Measurements from ENCODE around the gene PTPRM. TPM values are rescaled to one million over a fixed set of nuclear protein-coding genes. Genes with fewer than 3 reads are reported as not detected.

Gene PTPRM
- total RNA-seq, 1 experiment from 2014 or later = 6.2 TPM

DNA sequence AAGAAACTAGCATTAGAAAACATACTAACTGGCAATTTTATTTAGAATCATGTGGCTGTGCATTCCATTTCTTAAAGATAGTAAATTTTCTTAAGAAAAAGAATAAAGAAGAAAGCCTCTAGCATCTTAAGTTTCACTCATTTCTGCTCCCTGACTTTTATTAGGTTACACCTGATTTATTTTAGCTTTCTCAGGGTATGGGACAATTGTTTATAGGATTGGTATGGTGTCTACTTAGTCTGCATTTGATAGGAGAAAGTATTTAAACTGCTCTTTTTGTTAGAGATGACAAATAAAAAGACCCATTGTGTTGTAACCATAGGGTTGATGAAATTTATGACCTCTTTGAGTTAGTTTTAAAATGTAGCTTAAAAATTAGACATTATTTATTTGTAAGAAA is 115.2 kb downstream of the PTPRM start:
- no peaks in the 10 kb centered on the region for H3K27me3 ChIP-seq (ENCODE audit: insufficient read depth, low read length)
- H3K23ac ChIP-seq (ENCODE audit: insufficient read length, low read depth, low read length) = no peak overlapping the region
- no peaks in the 10 kb centered on the region for H3K79me1 ChIP-seq (ENCODE audit: insufficient read depth, low read depth, low read length, poor library complexity, severe bottlenecking)
- TF ChIP-seq, protein P1, sequence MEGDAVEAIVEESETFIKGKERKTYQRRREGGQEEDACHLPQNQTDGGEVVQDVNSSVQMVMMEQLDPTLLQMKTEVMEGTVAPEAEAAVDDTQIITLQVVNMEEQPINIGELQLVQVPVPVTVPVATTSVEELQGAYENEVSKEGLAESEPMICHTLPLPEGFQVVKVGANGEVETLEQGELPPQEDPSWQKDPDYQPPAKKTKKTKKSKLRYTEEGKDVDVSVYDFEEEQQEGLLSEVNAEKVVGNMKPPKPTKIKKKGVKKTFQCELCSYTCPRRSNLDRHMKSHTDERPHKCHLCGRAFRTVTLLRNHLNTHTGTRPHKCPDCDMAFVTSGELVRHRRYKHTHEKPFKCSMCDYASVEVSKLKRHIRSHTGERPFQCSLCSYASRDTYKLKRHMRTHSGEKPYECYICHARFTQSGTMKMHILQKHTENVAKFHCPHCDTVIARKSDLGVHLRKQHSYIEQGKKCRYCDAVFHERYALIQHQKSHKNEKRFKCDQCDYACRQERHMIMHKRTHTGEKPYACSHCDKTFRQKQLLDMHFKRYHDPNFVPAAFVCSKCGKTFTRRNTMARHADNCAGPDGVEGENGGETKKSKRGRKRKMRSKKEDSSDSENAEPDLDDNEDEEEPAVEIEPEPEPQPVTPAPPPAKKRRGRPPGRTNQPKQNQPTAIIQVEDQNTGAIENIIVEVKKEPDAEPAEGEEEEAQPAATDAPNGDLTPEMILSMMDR (conservative IDR thresholded peaks at IDR 0.05) = no peak
- H3K9me3 Mint-ChIP-seq = no peaks in the 10 kb centered on the region
- H3K9ac ChIP-seq (ENCODE audit: extremely low read depth, insufficient read length, low read length) = no peak overlapping the region
- no peak overlapping the region for H4K91ac ChIP-seq (ENCODE audit: insufficient read length, low read depth, low read length)
- H2BK12ac ChIP-seq (ENCODE audit: insufficient read length, low read depth, low read length) = no peak overlapping the region
- H3K4ac ChIP-seq (ENCODE audit: low read depth, low read length) = no peak overlapping the region
- no peak overlapping the region for H2BK15ac ChIP-seq (ENCODE audit: low read depth, low read length)
- no peaks in the 10 kb centered on the region for H3K27me3 Mint-ChIP-seq (ENCODE audit: low read depth)
- no peak overlapping the region for H3T11ph ChIP-seq (ENCODE audit: low read length)
- no peak overlapping the region for H4K5ac ChIP-seq (ENCODE audit: insufficient read length, low read depth, low read length)
- H3K4me2 ChIP-seq (ENCODE audit: insufficient read depth, insufficient read length, low read length) = no peak overlapping the region
- no peak overlapping the region for H3K4me3 Mint-ChIP-seq
- DNase-seq = no peak
- H3K36me3 Mint-ChIP-seq (ENCODE audit: insufficient read depth in 1 of 3, low read depth in 3 of 3) = no peaks in the 10 kb centered on the region
- no peak overlapping the region for H2AFZ ChIP-seq (ENCODE audit: low read length)
- H3K27ac Mint-ChIP-seq = no peak overlapping the region
- peaks cover 9 to 10% of the 10 kb centered on the region in 2 experiments; a peak in 3 of 4 replicates for H3K4me1 Mint-ChIP-seq
- no peak overlapping the region for H3K27ac ChIP-seq (ENCODE audit: insufficient read length, low read depth, low read length)
- no peak overlapping the region for H3K56ac ChIP-seq (ENCODE audit: insufficient read length, low read depth, low read length)
- H3K9me3 ChIP-seq (ENCODE audit: control insufficient read depth, low read depth, low read length) = no peaks in the 10 kb centered on the region
- H2BK120ac ChIP-seq (ENCODE audit: low read depth, low read length, poor library complexity, severe bottlenecking) = no peak overlapping the region
- H4K20me1 ChIP-seq (ENCODE audit: control insufficient read depth, insufficient read depth, insufficient read length) = no peaks in the 10 kb centered on the region
- no peak overlapping the region for H4K8ac ChIP-seq (replicated peaks; ENCODE audit: insufficient read length, low read depth, low read length)
- H3K79me2 ChIP-seq (ENCODE audit: insufficient read depth, low read length) = no peaks in the 10 kb centered on the region
- H2BK5ac ChIP-seq (ENCODE audit: insufficient read length, low read length) = no peak overlapping the region
- no peak overlapping the region for H2AK5ac ChIP-seq (ENCODE audit: insufficient read length, low read length)
- no peak overlapping the region for H2BK20ac ChIP-seq (ENCODE audit: low read depth, low read length, poor library complexity, severe bottlenecking)
- H3K4me1 ChIP-seq (ENCODE audit: insufficient read depth, low read length) = peaks cover 4% of the 10 kb centered on the region; the same call in 1 of the 2 replicates
- no peak overlapping the region for H3K18ac ChIP-seq (ENCODE audit: insufficient read length, low read depth, low read length)
- H3K14ac ChIP-seq (ENCODE audit: insufficient read depth, low read length) = no peak overlapping the region
- H3K23me2 ChIP-seq (ENCODE audit: insufficient read length, low read depth, low read length, poor library complexity, severe bottlenecking) = no peaks in the 10 kb centered on the region
